Smooth muscle cell of bladder (primary cell): ENCODE data around the gene PEPD. TPM values are rescaled to one million over a fixed set of nuclear protein-coding genes. Genes with fewer than 3 reads are reported as not detected.

ENCODE experiments used
- total RNA-seq: library from RNA; depleted of rRNA; stranded (reverse); fragments of >200 nt; gene quantifications from 2 replicates; pipeline ENCODE4 v1.2.3, GENCODE V29; 2014

PEPD gene
- total RNA-seq, result 71.1 and 73.7 TPM in 2 replicates

GRCh38 chr19:33521480-33522370 is at the start of gene PEPD:
Gene PEPD, minus strand, starts transcription at chr19:33521791. Its CDS starts 31 bp downstream, at chr19:33521760.

GRCh38 chr19:33373453-33374235 is 147.9 kb downstream of the PEPD start, which contains the start of gene CEBPG:
Gene CEBPG, plus strand, starts transcription at chr19:33373709. Its CDS starts 5,531 bp downstream, at chr19:33379240.

Other genes with a start within 250 kb of the PEPD start
- 0.57 and 0.65 TPM in 2 replicates for gene CEBPA, start 219.3 kb downstream of the PEPD start, total RNA-seq
- gene CEBPG, start 148.1 kb downstream of the PEPD start, total RNA-seq, result 18.7 and 34.7 TPM in 2 replicates
- under 0.01 TPM in 1 of 2 replicates, not detected in the other for gene CHST8, start 100.2 kb upstream of the PEPD start, total RNA-seq